HEK293 (cell line): ENCODE results near the gene HSH2D.

Experiments
- CTCF ChIA-PET: fragments of 350-600 bp; formaldehyde crosslinking; extraction: SDS; loops from one replicate; lab custom pipeline; 2021; ENCODE audit warnings: antibody characterized with exemption; lab: Yijun Ruan, JAX
- POLR2A ChIA-PET: fragments of 300-600 bp; formaldehyde crosslinking; extraction: SDS; loops from one replicate; lab custom pipeline; 2020; ENCODE audit warnings: antibody characterized with exemption, inconsistent platforms; lab: Yijun Ruan, JAX
- H3K27ac ChIP-seq: fragments of 200-500 bp; sonication (Bioruptor generic); 2 replicates; pipeline ENCODE4 v1.5.1; 2014; ENCODE audit warnings: low read depth, low read length, control low read depth, inconsistent platforms; ENCODE audit errors: extremely low read depth
- H3K36me3 ChIP-seq, 2 experiments: fragments of 200-500 bp in 1 of 2; sonication (Bioruptor generic) in 1 of 2; 1 replicate in 1 of 2; 2 replicates in 1 of 2; pipeline ENCODE4 v1.5.1; 2014 to 2017; ENCODE audit warnings: inconsistent platforms in 2 of 2, low read length in 2 of 2; ENCODE audit not compliant: control insufficient read depth in 2 of 2, insufficient read depth in 1 of 2
- H3K4me1 ChIP-seq: fragments of 200-500 bp; sonication (Bioruptor generic); 2 replicates; pipeline ENCODE4 v1.5.1; 2014; ENCODE audit warnings: mild to moderate bottlenecking, low read length, inconsistent platforms; ENCODE audit not compliant: control insufficient read depth, insufficient read depth
- H3K4me3 ChIP-seq: 2 replicates; pipeline ENCODE4 v1.5.1; 2011; ENCODE audit warnings: low read depth, mild to moderate bottlenecking, control low read depth, low read length, moderate library complexity
- H3K9me3 ChIP-seq: fragments of 200-500 bp; sonication (Bioruptor generic); 2 replicates; pipeline ENCODE4 v1.5.1; 2014; ENCODE audit warnings: low read depth, low read length, inconsistent platforms; ENCODE audit not compliant: control insufficient read depth, insufficient read depth
- GLI4 ChIP-seq: fragments of 450-650 bp; formaldehyde crosslinking; IDR thresholded peaks from 2 replicates; pipeline ENCODE4 v1.5.1; 2016; ENCODE audit warnings: missing biosample characterization, missing genetic modification characterization
- KLF10 ChIP-seq: fragments of 450-650 bp; IDR thresholded peaks from 2 replicates; pipeline ENCODE4 v1.5.1; 2018; ENCODE audit warnings: missing biosample characterization, mild to moderate bottlenecking, missing genetic modification characterization
- KLF17 ChIP-seq: fragments of 450-650 bp; formaldehyde crosslinking; IDR thresholded peaks from 2 replicates; pipeline ENCODE4 v1.5.1; 2016; ENCODE audit warnings: missing biosample characterization, missing genetic modification characterization
- PATZ1 ChIP-seq: fragments of 450-650 bp; formaldehyde crosslinking; IDR thresholded peaks from 2 replicates; pipeline ENCODE4 v1.5.1; 2016; ENCODE audit warnings: missing biosample characterization, missing genetic modification characterization
- PRDM6 ChIP-seq: fragments of 450-650 bp; formaldehyde crosslinking; IDR thresholded peaks from 2 replicates; pipeline ENCODE4 v1.5.1; 2017; ENCODE audit warnings: missing biosample characterization, missing genetic modification characterization
- REST ChIP-seq: fragments of 450-650 bp; formaldehyde crosslinking; IDR thresholded peaks from 2 replicates; pipeline ENCODE4 v1.5.1; 2016; ENCODE audit warnings: missing biosample characterization, missing genetic modification characterization
- SALL2 ChIP-seq: fragments of 450-650 bp; formaldehyde crosslinking; IDR thresholded peaks from 2 replicates; pipeline ENCODE4 v1.5.0; 2017; ENCODE audit warnings: missing biosample characterization, mild to moderate bottlenecking, missing genetic modification characterization, borderline replicate concordance
- TCF7L2 ChIP-seq: IDR thresholded peaks from 2 replicates; pipeline ENCODE4 v1.6.1; 2011; ENCODE audit warnings: low read depth, mild to moderate bottlenecking, inconsistent platforms, low read length, moderate library complexity, borderline replicate concordance
- YY2 ChIP-seq: fragments of 450-650 bp; formaldehyde crosslinking; IDR thresholded peaks from 2 replicates; pipeline ENCODE4 v1.5.1; 2016; ENCODE audit warnings: missing biosample characterization, missing genetic modification characterization
- ZBTB21 ChIP-seq: fragments of 450-650 bp; formaldehyde crosslinking; IDR thresholded peaks from 2 replicates; pipeline ENCODE4 v1.5.1; 2017; ENCODE audit warnings: missing biosample characterization, missing genetic modification characterization
- ZBTB44 ChIP-seq: fragments of 450-650 bp; IDR thresholded peaks from 2 replicates; pipeline ENCODE4 v1.5.1; 2018; ENCODE audit warnings: missing biosample characterization, mild to moderate bottlenecking, missing genetic modification characterization
- ZBTB7A ChIP-seq: fragments of 450-650 bp; formaldehyde crosslinking; IDR thresholded peaks from 2 replicates; pipeline ENCODE4 v1.5.1; 2016; ENCODE audit warnings: low read depth, missing biosample characterization, missing genetic modification characterization
- ZNF169 ChIP-seq: fragments of 450-650 bp; formaldehyde crosslinking; IDR thresholded peaks from 2 replicates; pipeline ENCODE4 v1.5.1; 2016; ENCODE audit warnings: missing biosample characterization, missing genetic modification characterization
- ZNF175 ChIP-seq: fragments of 450-650 bp; formaldehyde crosslinking; IDR thresholded peaks from 2 replicates; pipeline ENCODE4 v1.5.1; 2016; ENCODE audit warnings: missing biosample characterization, missing genetic modification characterization
- ZNF26 ChIP-seq: fragments of 450-650 bp; formaldehyde crosslinking; IDR thresholded peaks from 2 replicates; pipeline ENCODE4 v1.5.1; 2016; ENCODE audit warnings: missing biosample characterization, missing genetic modification characterization
- ZNF335 ChIP-seq: fragments of 450-650 bp; formaldehyde crosslinking; conservative IDR thresholded peaks from 2 replicates; pipeline ENCODE4 v1.5.1; 2016; ENCODE audit warnings: missing biosample characterization, missing genetic modification characterization
- ZNF341 ChIP-seq: fragments of 450-650 bp; formaldehyde crosslinking; IDR thresholded peaks from 2 replicates; pipeline ENCODE4; 2016; ENCODE audit warnings: low read depth, missing biosample characterization, missing genetic modification characterization
- ZNF529 ChIP-seq: fragments of 450-650 bp; formaldehyde crosslinking; IDR thresholded peaks from 2 replicates; pipeline ENCODE4 v1.5.1; 2017; ENCODE audit warnings: missing genetic modification characterization, missing biosample characterization; ENCODE audit not compliant: insufficient replicate concordance
- ZNF76 ChIP-seq: fragments of 450-650 bp; formaldehyde crosslinking; IDR thresholded peaks from 2 replicates; pipeline ENCODE4; 2016; ENCODE audit warnings: low read depth, missing biosample characterization, missing genetic modification characterization, borderline replicate concordance
- ZNF785 ChIP-seq: fragments of 450-650 bp; formaldehyde crosslinking; IDR thresholded peaks from 2 replicates; pipeline ENCODE4 v1.5.1; 2016; ENCODE audit warnings: missing biosample characterization, missing genetic modification characterization

HSH2D gene

GRCh38 chr19:16168465-16169081 is 25.1 kb downstream of the HSH2D start:
- CTCF ChIA-PET = interaction anchor here (1.0 to 1.1 kb wide), 2 partner anchors 12 to 128 kb away, joined by 3 to 4 read pairs; no protein-coding TSS in a partner anchor
- POLR2A ChIA-PET = interaction anchor here (0.6 to 1.3 kb wide), 2 partner anchors 47 to 59 kb away, joined by 3 read pairs; no protein-coding TSS in a partner anchor
- no peak for TF ChIP-seq ZNF26 (tag by site-specific recombination)
- TF ChIP-seq ZBTB21 = no peak
- no peak for TF ChIP-seq YY2
- no peak for TF ChIP-seq ZBTB7A
- TF ChIP-seq REST (tag by site-specific recombination) = no peak
- no peak for TF ChIP-seq KLF10
- no peak for TF ChIP-seq PATZ1 (tag by site-specific recombination)
- no peak for TF ChIP-seq TCF7L2
- TF ChIP-seq ZNF169 = no peak
- no peak for TF ChIP-seq ZNF76
- no peak for TF ChIP-seq ZBTB44 (tag by site-specific recombination)
- TF ChIP-seq ZNF529 (tag by site-specific recombination) = no peak
- TF ChIP-seq ZNF785 (tag by site-specific recombination) = no peak
- TF ChIP-seq KLF17 (tag by site-specific recombination) = no peak
- no peak for TF ChIP-seq PRDM6
- no peak for TF ChIP-seq ZNF175 (tag by site-specific recombination)
- no peak for TF ChIP-seq ZNF335
- no peak for TF ChIP-seq GLI4 (tag by site-specific recombination)
- TF ChIP-seq ZNF341 (tag by site-specific recombination) = no peak
- TF ChIP-seq SALL2 (tag by site-specific recombination) = no peak
- TF ChIP-seq, all 188 proteins: peak for 0

More at GRCh38 chr19:16168465-16169081, 25.1 kb downstream of the HSH2D start:
- Histone ChIP-seq H3K9me3 (no peaks in the 10 kb centered on the region), H3K4me1 (no peaks in the 10 kb centered on the region), H3K27ac (no peak overlapping the region), H3K36me3 (no peaks in the 10 kb centered on the region), H3K4me3 (no peak overlapping the region)
